WERI-Rb-1 (cell line): Measurements from ENCODE around the gene MFSD11.

ENCODE experiments used
- DNase-seq: peaks from one replicate; pipeline ENCODE4 v3.0.0-alpha.2; 2020
- H3K27ac ChIP-seq: fragments of 250-450 bp; sonication (Bioruptor Pico); 2 replicates; pipeline ENCODE4 v1.5.1; 2020; ENCODE audit warnings: mild to moderate bottlenecking, moderate library complexity
- H3K27me3 ChIP-seq: fragments of 250-450 bp; sonication (Bioruptor Pico); 2 replicates; pipeline ENCODE4 v1.5.1; 2021; ENCODE audit warnings: mild to moderate bottlenecking, low read depth, moderate library complexity; ENCODE audit not compliant: insufficient read depth, severe bottlenecking
- H3K36me3 ChIP-seq: fragments of 250-450 bp; sonication (Bioruptor Pico); 2 replicates; pipeline ENCODE4 v1.5.1; 2020; ENCODE audit warnings: mild to moderate bottlenecking, moderate library complexity
- H3K4me3 ChIP-seq: 2 replicates; pipeline ENCODE4 v1.5.1; 2011; ENCODE audit warnings: low read depth, mild to moderate bottlenecking, control low read depth, low read length
- H3K9me3 ChIP-seq: fragments of 250-450 bp; sonication (Bioruptor Pico); 2 replicates; pipeline ENCODE4 v1.5.1; 2021; ENCODE audit warnings: mild to moderate bottlenecking, moderate library complexity; ENCODE audit not compliant: severe bottlenecking
- TF ChIP-seq, protein P1 (sequence below): IDR thresholded peaks from 2 replicates; pipeline ENCODE4 v1.5.1; 2011; ENCODE audit warnings: low read depth, mild to moderate bottlenecking, control low read depth, inconsistent platforms, low read length

MFSD11 gene

DNA sequence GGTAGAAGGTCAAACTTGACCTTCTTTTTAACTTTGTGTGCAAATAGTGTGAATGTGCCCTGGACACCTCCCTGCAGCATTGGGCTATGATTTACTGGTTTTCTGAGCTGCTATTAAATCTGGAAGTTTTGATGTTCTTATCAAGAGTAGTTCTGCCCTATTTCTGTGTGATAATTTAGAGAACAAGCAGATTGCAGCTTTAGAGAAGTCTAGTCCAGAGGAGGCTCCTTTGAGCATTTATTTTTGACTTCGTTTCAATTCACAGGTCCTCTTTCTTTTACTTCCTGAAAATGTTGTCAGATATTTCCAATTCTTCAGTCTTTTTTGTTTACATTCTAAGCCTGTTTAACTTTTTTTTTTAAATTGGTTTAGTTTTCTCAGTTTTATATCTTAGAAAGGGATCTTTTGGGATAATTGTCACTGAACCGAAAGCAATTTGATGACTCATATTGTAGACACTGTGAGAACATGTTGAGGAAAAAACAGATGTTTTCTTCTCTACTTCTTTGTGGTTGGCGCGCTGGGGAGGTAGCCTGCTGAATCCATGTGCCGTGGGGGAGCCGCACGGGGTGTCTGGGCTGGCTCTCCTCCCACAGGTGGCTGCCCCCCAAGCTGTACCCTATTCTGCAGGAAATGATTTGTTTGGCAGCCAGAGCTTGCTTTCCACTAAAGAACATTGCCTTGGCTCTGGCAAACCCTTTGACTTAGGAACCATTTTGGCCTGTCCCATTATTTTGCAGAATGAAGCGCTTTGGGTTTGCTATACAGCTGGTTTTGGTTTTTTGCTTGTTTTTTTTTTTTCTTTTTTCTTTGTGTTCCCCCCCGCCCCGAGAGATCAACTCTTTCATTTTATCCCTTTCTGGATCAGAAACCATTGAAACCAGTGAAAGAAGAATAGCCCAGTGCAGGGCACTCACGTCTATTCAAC is 53.4 kb downstream of the MFSD11 start:
- H3K27ac ChIP-seq: no peak overlapping the region
- H3K27me3 ChIP-seq: no peaks in the 10 kb centered on the region
- no peaks in the 10 kb centered on the region for H3K9me3 ChIP-seq
- no peak for DNase-seq
- TF ChIP-seq, protein P1, sequence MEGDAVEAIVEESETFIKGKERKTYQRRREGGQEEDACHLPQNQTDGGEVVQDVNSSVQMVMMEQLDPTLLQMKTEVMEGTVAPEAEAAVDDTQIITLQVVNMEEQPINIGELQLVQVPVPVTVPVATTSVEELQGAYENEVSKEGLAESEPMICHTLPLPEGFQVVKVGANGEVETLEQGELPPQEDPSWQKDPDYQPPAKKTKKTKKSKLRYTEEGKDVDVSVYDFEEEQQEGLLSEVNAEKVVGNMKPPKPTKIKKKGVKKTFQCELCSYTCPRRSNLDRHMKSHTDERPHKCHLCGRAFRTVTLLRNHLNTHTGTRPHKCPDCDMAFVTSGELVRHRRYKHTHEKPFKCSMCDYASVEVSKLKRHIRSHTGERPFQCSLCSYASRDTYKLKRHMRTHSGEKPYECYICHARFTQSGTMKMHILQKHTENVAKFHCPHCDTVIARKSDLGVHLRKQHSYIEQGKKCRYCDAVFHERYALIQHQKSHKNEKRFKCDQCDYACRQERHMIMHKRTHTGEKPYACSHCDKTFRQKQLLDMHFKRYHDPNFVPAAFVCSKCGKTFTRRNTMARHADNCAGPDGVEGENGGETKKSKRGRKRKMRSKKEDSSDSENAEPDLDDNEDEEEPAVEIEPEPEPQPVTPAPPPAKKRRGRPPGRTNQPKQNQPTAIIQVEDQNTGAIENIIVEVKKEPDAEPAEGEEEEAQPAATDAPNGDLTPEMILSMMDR: no peak
- no peak overlapping the region for H3K4me3 ChIP-seq
- peaks cover 4% of the 10 kb centered on the region for H3K36me3 ChIP-seq

DNA sequence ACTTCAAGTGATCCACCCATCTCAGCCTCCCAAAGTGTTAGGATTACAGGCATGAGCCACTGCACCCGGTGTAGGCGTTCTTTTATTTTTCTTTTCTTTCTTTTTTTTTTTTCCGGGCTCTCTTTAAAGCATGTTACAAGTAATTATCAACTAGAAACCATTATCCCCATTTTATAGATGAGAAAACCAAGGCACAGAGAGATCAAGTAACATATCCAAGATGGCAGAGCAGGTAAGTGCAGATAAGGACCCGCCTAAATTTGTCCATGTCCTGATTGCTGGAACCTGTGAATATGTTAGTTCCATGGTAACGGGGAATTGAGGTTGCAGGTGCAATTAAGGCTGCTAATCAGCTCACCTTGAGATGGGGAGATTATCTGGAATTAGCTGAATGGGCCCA is 54.4 kb downstream of the MFSD11 start:
- no peaks in the 10 kb centered on the region for H3K9me3 ChIP-seq
- DNase-seq: no peak
- H3K27ac ChIP-seq: no peak overlapping the region
- no peaks in the 10 kb centered on the region for H3K27me3 ChIP-seq
- no peak overlapping the region for H3K4me3 ChIP-seq
- no peaks in the 10 kb centered on the region; the same call in 1 of the 2 replicates for H3K36me3 ChIP-seq
- TF ChIP-seq, protein P1: no peak

DNA sequence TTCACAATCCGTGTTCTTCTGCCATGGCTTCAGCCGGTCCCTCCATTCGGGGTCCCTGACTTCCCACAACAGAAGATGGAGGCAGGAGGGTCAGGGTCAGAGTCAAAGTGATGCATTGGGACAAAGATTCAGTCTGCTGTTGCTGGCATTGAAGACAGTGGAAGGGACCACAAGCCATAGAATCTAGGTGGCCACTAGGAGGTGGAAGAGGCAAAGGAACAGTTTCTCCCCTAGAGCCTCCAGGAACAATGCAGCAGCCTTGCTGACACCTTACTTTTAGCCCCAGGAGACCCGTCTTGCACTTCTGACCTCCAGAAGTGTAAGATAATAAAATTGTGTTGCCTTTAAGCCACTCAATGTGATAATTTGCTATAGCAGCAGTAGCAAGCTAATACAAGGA is 55.9 kb downstream of the MFSD11 start:
- no peaks in the 10 kb centered on the region for H3K27me3 ChIP-seq
- TF ChIP-seq, protein P1: peak; percentile 92
- no peaks in the 10 kb centered on the region for H3K9me3 ChIP-seq
- DNase-seq: peak; percentile 64
- no peak overlapping the region for H3K4me3 ChIP-seq
- no peak overlapping the region for H3K27ac ChIP-seq
- H3K36me3 ChIP-seq: no peaks in the 10 kb centered on the region

DNA sequence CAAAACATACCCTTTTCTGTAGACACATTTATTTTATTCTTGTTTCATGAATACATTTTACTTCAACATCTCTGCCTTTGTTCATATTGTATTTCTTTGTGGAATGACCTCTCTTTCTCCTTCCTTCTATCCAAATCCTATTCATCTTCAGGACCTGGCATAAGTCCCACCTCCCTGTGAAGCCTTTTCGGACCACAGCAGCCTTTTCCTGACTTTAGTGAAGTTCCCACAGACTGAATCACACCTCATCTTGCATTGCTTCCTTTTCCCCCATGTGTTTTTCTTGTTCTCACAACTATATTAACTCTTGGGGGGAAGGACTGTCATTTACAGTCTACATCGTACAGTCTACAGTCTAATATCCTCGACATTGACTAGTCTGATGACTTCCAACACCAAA is 58.2 kb downstream of the MFSD11 start:
- TF ChIP-seq, protein P1: no peak

DNA sequence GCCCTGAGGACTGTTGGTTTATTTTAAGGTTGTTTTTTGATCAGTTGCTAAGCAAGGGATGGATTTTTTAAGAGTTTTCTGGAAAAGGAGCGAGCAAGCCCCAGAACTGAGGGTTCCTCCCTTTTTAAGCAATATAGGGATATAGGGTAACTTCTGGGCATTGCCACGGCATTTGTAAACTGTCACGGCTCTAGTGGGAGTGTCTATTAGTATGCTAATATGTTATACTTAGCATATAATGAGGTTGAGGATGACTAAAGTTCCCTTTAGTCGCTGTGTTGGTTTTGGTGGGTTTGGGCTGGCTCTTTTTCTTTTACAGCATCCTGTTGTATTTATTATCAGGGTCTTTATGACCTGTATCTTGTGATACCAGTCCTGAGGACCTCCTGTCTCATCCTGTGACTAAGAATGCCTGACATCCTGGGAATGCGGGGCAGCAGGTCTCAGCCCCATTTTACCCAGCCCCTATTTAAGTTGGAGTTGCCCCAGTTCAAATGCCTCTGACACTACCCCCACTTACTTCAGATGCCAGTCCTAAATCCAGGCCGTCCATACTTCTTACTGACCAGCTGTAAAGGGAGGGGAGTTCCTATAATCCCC is 59.4 kb downstream of the MFSD11 start:
- Histone ChIP-seq H3K9me3 (no peaks in the 10 kb centered on the region), H3K36me3 (no peaks in the 10 kb centered on the region), H3K4me3 (no peak overlapping the region), H3K27ac (no peak overlapping the region), H3K27me3 (no peaks in the 10 kb centered on the region)
- TF ChIP-seq, protein P1: no peak
- no peak for DNase-seq

More for the DNA sequence above, 58.2 kb downstream of the MFSD11 start:
- H3K4me3 ChIP-seq: no peak overlapping the region
- H3K36me3 ChIP-seq: no peaks in the 10 kb centered on the region
- H3K27me3 ChIP-seq: no peaks in the 10 kb centered on the region
- H3K9me3 ChIP-seq: no peaks in the 10 kb centered on the region
- H3K27ac ChIP-seq: no peak overlapping the region
- no peak for DNase-seq
